Liver (tissue), 3 donors: ENCODE data around the gene MT1M.

Experiments used
- ATF3 ChIP-seq: IDR thresholded peaks from 2 replicates; pipeline ENCODE4 v1.6.1; 2016; ENCODE audit warnings: antibody characterized with exemption
- CTCF ChIP-seq: fragments of 150-350 bp; IDR thresholded peaks from 2 replicates; pipeline ENCODE4 v1.5.1; 2017; ENCODE audit warnings: improper control_type of control experiment, low read depth, low read length; ENCODE audit not compliant: missing input control
- GABPA ChIP-seq, 2 donors: IDR thresholded peaks in 1 of 2; conservative IDR thresholded peaks in 1 of 2; 2 replicates each; pipeline ENCODE4 v1.6.1; 2016; ENCODE audit warnings: antibody characterized with exemption in 2 of 2, mild to moderate bottlenecking in 1 of 2, moderate library complexity in 1 of 2
- HNF4G ChIP-seq: IDR thresholded peaks from 2 replicates; pipeline ENCODE4 v1.6.1; 2016; ENCODE audit warnings: antibody characterized with exemption
- RXRA ChIP-seq, 2 donors: IDR thresholded peaks; 2 replicates each; pipeline ENCODE4 v1.6.1; 2017 to 2018; ENCODE audit warnings: antibody characterized with exemption in 2 of 2, mild to moderate bottlenecking in 1 of 2
- donor health status: healthy.
- donor health status: healthy.

- TF ChIP-seq HNF4G (no peak), RXRA (IDR thresholded peaks at IDR 0.05) (no peak), GABPA (IDR thresholded peaks at IDR 0.05 in 1 of 2, conservative IDR thresholded peaks at IDR 0.05 in 1 of 2) (no peak), ATF3 (no peak), CTCF (no peak)
These were observed 16.8 kb downstream of the MT1M start for GRCh38 chr16:56649271-56649670.
